Nephron (organoid): ENCODE results near the gene VASN.

Experiments
- H3K27ac Mint-ChIP-seq, 3 experiments: 2 replicates each; pipeline ENCODE4 v1.8.0; 2020; ENCODE audit warnings: mixed read lengths in 3 of 3, mild to moderate bottlenecking in 2 of 3, moderate library complexity in 1 of 3
- H3K27me3 Mint-ChIP-seq: 2 replicates; pipeline ENCODE4 v1.8.0; 2021; ENCODE audit warnings: low read depth, mild to moderate bottlenecking, moderate library complexity, mixed read lengths
- H3K36me3 Mint-ChIP-seq: 2 replicates; pipeline ENCODE4 v1.8.0; 2020; ENCODE audit warnings: low read depth, mixed read lengths
- H3K4me1 Mint-ChIP-seq: 2 replicates; pipeline ENCODE4 v1.8.0; 2020; ENCODE audit warnings: mixed read lengths
- H3K4me3 Mint-ChIP-seq, 3 experiments: 2 replicates each; pipeline ENCODE4 v1.8.0; 2020; ENCODE audit warnings: mild to moderate bottlenecking in 3 of 3, mixed read lengths in 3 of 3, moderate library complexity in 2 of 3
- H3K9me3 Mint-ChIP-seq: 2 replicates; pipeline ENCODE4 v1.8.0; 2020; ENCODE audit warnings: mixed read lengths
- CTCF ChIP-seq, 3 experiments: fragments of 200-600 bp; sonication (generic); IDR thresholded peaks; one replicate each; pipeline ENCODE4 v1.5.0; 2021; ENCODE audit warnings: antibody characterized with exemption in 3 of 3; ENCODE audit not compliant: unreplicated experiment in 3 of 3

VASN gene

DNA sequence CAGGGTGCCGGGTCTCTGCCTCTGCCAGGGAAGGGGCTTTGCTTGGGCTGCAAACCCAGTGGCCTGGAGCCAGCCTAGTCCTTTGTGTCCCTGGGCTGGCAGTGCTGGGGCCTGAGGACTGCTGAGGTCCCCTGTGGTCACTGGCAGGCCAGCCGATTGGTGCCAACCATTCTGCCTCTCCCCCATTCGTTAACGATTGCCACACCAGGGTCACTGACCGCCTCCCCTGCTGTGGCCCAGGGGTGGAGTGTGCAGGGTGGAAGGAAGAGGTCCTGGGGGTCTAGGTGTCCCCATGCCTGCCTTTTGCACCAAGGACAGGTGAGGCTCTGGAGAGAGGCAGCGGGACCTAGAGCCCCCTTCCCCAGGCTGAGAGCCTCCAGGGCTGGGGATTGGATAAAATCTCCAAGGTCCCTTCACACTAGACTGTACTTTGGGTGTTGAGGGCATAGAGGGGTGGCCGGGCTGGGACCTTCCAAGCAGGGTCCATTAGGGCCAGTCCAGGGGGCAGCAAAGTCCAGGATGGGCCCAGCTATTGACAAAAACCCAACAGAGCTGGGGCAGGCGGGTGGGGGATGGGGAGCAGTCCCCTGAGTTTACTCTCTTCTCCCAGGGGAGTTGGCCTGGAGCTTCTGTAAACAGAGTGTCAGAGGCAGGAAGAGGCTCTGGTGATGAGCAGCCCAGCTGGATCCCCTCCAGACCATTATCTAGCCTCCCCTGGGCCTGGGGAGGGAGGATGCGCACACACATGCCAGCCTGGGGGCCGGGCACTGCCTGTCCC lies 1.1 kb downstream of the VASN start:
- no peak for TF ChIP-seq CTCF (IDR thresholded peaks at IDR 0.05; ENCODE audit: unreplicated experiment in 3 of 3)
- H3K27ac Mint-ChIP-seq, result peak overlapping the region; percentile 44 to 56 (median 46)
- H3K27me3 Mint-ChIP-seq, result peaks cover 4% of the 10 kb centered on the region
- no peaks in the 10 kb centered on the region for H3K9me3 Mint-ChIP-seq
- peaks cover 44% of the 10 kb centered on the region for H3K4me1 Mint-ChIP-seq
- no peaks in the 10 kb centered on the region for H3K36me3 Mint-ChIP-seq
- H3K4me3 Mint-ChIP-seq, result peak overlapping the region; percentile 89 to 94 (median 90)

DNA sequence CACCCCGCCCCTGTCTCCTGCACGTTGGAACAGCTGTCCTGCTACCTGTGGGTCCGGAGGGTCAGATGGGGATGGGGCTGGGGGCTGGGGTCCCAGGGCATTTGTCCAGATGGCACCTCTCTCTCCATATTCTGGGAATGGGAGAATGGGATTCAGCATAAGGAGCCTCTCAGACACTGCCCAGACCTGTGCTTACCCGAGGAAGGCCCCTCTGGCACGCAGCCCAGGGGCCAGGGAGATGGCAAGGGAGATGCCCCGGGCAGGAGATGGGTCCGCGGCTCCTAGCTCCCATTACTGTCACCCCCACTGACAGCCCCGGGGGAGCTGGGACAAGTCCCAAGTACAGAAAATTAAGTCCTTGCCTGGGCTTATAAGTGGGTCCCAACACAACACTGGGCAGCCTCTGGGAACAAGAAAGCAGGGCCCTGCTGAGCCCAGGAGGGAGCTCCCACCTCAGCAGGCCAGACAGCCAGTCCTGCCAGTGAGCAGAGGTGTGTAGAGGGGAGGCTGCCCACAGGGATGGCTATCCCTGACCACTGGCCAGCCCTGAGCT lies 1.8 kb downstream of the VASN start:
- Mint-ChIP-seq H3K4me3 (peak overlapping the region; percentile 89 to 94 (median 90)), H3K36me3 (no peaks in the 10 kb centered on the region), H3K4me1 (peaks cover 47% of the 10 kb centered on the region), H3K27me3 (peaks cover 7% of the 10 kb centered on the region), H3K9me3 (no peaks in the 10 kb centered on the region), H3K27ac (peak overlapping the region; percentile 92 to 98 (median 95))
- TF ChIP-seq CTCF (IDR thresholded peaks at IDR 0.05; ENCODE audit: unreplicated experiment in 3 of 3), result no peak

- H3K27me3 Mint-ChIP-seq, result peaks cover 7% of the 10 kb centered on the region
- no peaks in the 10 kb centered on the region for H3K36me3 Mint-ChIP-seq
- no peaks in the 10 kb centered on the region for H3K9me3 Mint-ChIP-seq
- H3K27ac Mint-ChIP-seq, result peak overlapping the region; percentile 92 to 98 (median 95)
- H3K4me3 Mint-ChIP-seq, result peak overlapping the region; percentile 89 to 94 (median 90)
- H3K4me1 Mint-ChIP-seq, result peaks cover 47% of the 10 kb centered on the region
- TF ChIP-seq CTCF (IDR thresholded peaks at IDR 0.05; ENCODE audit: unreplicated experiment in 3 of 3), result no peak
Measured at GRCh38 chr16:4373909-4374742, 2.5 kb downstream of the VASN start.

GRCh38 chr16:4375717-4376116 lies 4.1 kb downstream of the VASN start:
- Mint-ChIP-seq H3K4me1 (peaks cover 48% of the 10 kb centered on the region), H3K9me3 (no peaks in the 10 kb centered on the region), H3K36me3 (no peaks in the 10 kb centered on the region), H3K27ac (peak overlapping the region; percentile 71 to 92 (median 83)), H3K4me3 (peak overlapping the region; percentile 59 to 72 (median 72)), H3K27me3 (peaks cover 7% of the 10 kb centered on the region)
- no peak for TF ChIP-seq CTCF (IDR thresholded peaks at IDR 0.05; ENCODE audit: unreplicated experiment in 3 of 3)

DNA sequence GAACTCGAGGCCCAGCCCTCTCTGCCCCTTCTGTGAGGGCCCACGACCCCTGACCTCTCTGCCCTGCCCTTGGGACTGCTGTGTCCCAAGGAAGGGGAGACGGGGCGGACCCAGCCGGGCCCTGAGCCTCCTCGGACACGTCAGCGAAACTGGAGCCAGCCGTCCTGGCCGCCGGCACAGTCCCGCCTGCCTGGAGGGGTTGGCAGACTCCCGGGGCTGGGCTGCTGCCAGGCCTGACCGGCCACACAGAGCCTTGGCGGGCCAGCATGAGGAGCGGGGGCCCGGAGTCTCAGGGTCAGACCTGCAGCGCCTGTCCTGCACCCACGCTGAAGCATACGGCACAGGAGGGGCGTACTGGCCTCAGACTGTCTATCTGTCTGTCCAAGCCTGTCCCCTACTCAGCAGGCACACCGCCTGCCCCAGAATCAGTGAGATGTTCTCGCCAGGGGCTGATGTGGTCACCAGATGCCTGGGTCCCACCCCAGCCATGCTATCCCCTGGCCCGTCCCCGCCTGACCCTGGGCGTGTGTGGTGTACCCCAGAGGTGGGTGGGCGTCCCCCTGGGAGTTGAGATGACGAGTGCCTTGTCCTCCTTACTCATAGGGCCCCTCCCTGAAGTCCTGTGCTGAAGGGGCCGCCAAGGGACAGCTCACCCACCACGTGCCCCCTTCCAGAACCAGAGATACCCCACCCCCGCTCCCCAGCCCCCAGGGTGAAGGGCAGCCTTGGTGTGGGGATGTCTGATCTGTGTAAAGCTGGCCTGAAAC lies 4.7 kb downstream of the VASN start:
- Mint-ChIP-seq H3K4me3 (peak overlapping the region; percentile 47 to 61 (median 48)), H3K36me3 (no peaks in the 10 kb centered on the region)

More for the DNA sequence above, 4.7 kb downstream of the VASN start:
- Mint-ChIP-seq H3K27ac (peak overlapping the region; percentile 63 to 96 (median 87)), H3K9me3 (no peaks in the 10 kb centered on the region), H3K27me3 (peaks cover 7% of the 10 kb centered on the region), H3K4me1 (peaks cover 43% of the 10 kb centered on the region)
- TF ChIP-seq CTCF (IDR thresholded peaks at IDR 0.05; ENCODE audit: unreplicated experiment in 3 of 3), result no peak
